IMR-90 (cell line): ENCODE measurements around the gene TEX22. TPM values are rescaled to one million over a fixed set of nuclear protein-coding genes. Genes with fewer than 3 reads are reported as not detected.

Source experiments
- ATAC-seq: fragments of 200-7000 bp; cut with Tn5 transposase; 2 replicates; pipeline ENCODE4 v1.9.1; 2020; ENCODE audit warnings: low read depth, mild to moderate bottlenecking, moderate library complexity
- BruUV-seq: library from RNA; stranded (reverse); fragments of 400-500 nt; replicated peaks from 2 replicates; lab custom pipeline; 2021; lab: Mats Ljungman, UMichigan
- CTCF ChIA-PET: fragments of 300-600 bp; formaldehyde crosslinking; extraction: SDS; loops from one replicate; lab custom pipeline; 2021; ENCODE audit warnings: antibody characterized with exemption; lab: Yijun Ruan, JAX
- POLR2A ChIA-PET: fragments of 300-600 bp; sonication (Branson Sonifier 250); formaldehyde crosslinking; loops from one replicate; lab custom pipeline; 2022; ENCODE audit warnings: antibody characterized with exemption; ENCODE audit not compliant: unreplicated experiment; lab: Charles Lee
- DNase-seq: peaks from one replicate; pipeline ENCODE4 v3.0.0; 2013
- H2AFZ ChIP-seq: replicated peaks from 2 replicates; pipeline ENCODE3; 2013; ENCODE audit warnings: low read length, mild to moderate bottlenecking; ENCODE audit not compliant: poor library complexity
- H2AK5ac ChIP-seq: 2 replicates; pipeline ENCODE4 v1.6.1; 2013; ENCODE audit warnings: low read depth, low read length, inconsistent platforms
- H2AK9ac ChIP-seq: replicated peaks from 2 replicates; pipeline ENCODE3; 2013; ENCODE audit warnings: mild to moderate bottlenecking, low read depth, low read length, moderate library complexity; ENCODE audit not compliant: poor library complexity
- H2BK120ac ChIP-seq: 2 replicates; pipeline ENCODE4 v1.6.1; 2013; ENCODE audit warnings: low read depth, low read length, inconsistent platforms
- H2BK15ac ChIP-seq: 3 replicates; pipeline ENCODE4 v1.6.1; 2013; ENCODE audit warnings: low read depth, low read length, inconsistent platforms
- H2BK20ac ChIP-seq: 2 replicates; pipeline ENCODE4 v1.6.1; 2013; ENCODE audit warnings: low read depth, mild to moderate bottlenecking, inconsistent platforms, low read length, moderate library complexity
- H2BK5ac ChIP-seq: 2 replicates; pipeline ENCODE4 v1.6.1; 2013; ENCODE audit warnings: mild to moderate bottlenecking, low read depth, low read length, inconsistent platforms; ENCODE audit not compliant: poor library complexity, severe bottlenecking
- H3K14ac ChIP-seq: replicated peaks from 2 replicates; pipeline ENCODE4 v1.6.1; 2013; ENCODE audit warnings: low read depth, low read length, inconsistent platforms
- H3K18ac ChIP-seq: 2 replicates; pipeline ENCODE4 v1.6.1; 2013; ENCODE audit warnings: low read depth, low read length, control low read depth
- H3K23ac ChIP-seq: 2 replicates; pipeline ENCODE4 v1.6.1; 2013; ENCODE audit warnings: low read depth, low read length, inconsistent platforms
- H3K27ac ChIP-seq: 2 replicates; pipeline ENCODE4 v1.5.1; 2013; ENCODE audit warnings: mild to moderate bottlenecking, control low read depth, low read length; ENCODE audit not compliant: insufficient read depth
- H3K27me3 ChIP-seq: 2 replicates; pipeline ENCODE4 v1.6.1; 2013; ENCODE audit warnings: low read length; ENCODE audit not compliant: control insufficient read depth, insufficient read depth
- H3K36me3 ChIP-seq: 2 replicates; pipeline ENCODE4 v1.6.1; 2013; ENCODE audit warnings: low read length, mixed read lengths; ENCODE audit not compliant: control insufficient read depth, insufficient read depth
- H3K4ac ChIP-seq: 2 replicates; pipeline ENCODE4 v1.6.1; 2013; ENCODE audit warnings: low read depth, low read length, inconsistent platforms
- H3K4me1 ChIP-seq: 2 replicates; pipeline ENCODE4 v1.6.1; 2013; ENCODE audit warnings: low read length, mixed read lengths; ENCODE audit not compliant: control insufficient read depth, insufficient read depth
- H3K4me2 ChIP-seq: 2 replicates; pipeline ENCODE4 v1.6.1; 2013; ENCODE audit warnings: low read depth, mild to moderate bottlenecking, control low read depth, low read length, moderate library complexity
- H3K4me3 ChIP-seq: 2 replicates; pipeline ENCODE4 v1.5.1; 2013; ENCODE audit warnings: low read depth, mild to moderate bottlenecking, control low read depth, low read length, moderate library complexity; ENCODE audit not compliant: insufficient read depth
- H3K56ac ChIP-seq: 2 replicates; pipeline ENCODE4 v1.6.1; 2013; ENCODE audit warnings: low read length, inconsistent platforms; ENCODE audit not compliant: insufficient read depth; ENCODE audit errors: extremely low read depth
- H3K79me1 ChIP-seq, 2 experiments: 2 replicates each; pipeline ENCODE4 v1.6.1; 2013; ENCODE audit warnings: low read length in 2 of 2, inconsistent platforms in 1 of 2, low read depth in 1 of 2
- H3K9ac ChIP-seq: 2 replicates; pipeline ENCODE4 v1.6.1; 2013; ENCODE audit warnings: low read depth, low read length, control low read depth
- H3K9me1 ChIP-seq: 2 replicates; pipeline ENCODE4 v1.6.1; 2013; ENCODE audit warnings: low read length, inconsistent platforms; ENCODE audit not compliant: insufficient read depth
- H3K9me3 ChIP-seq: 2 replicates; pipeline ENCODE4 v1.6.1; 2013; ENCODE audit warnings: low read length; ENCODE audit not compliant: control insufficient read depth, insufficient read depth
- H4K20me1 ChIP-seq: 2 replicates; pipeline ENCODE4 v1.6.1; 2013; ENCODE audit warnings: low read length, inconsistent platforms; ENCODE audit not compliant: insufficient read depth
- H4K5ac ChIP-seq: 2 replicates; pipeline ENCODE4 v1.6.1; 2013; ENCODE audit warnings: mild to moderate bottlenecking, low read depth, low read length, control low read depth
- H4K8ac ChIP-seq, 2 experiments: 2 replicates each; pipeline ENCODE4 v1.6.1; 2013; ENCODE audit warnings: low read depth in 2 of 2, low read length in 2 of 2, control low read depth in 1 of 2, inconsistent platforms in 1 of 2
- H4K91ac ChIP-seq: 2 replicates; pipeline ENCODE4 v1.6.1; 2013; ENCODE audit warnings: low read depth, low read length, inconsistent platforms; ENCODE audit not compliant: insufficient read depth
- MXI1 ChIP-seq: IDR thresholded peaks from 2 replicates; pipeline ENCODE4 v1.6.1; 2012; ENCODE audit warnings: low read depth, mild to moderate bottlenecking, low read length, moderate library complexity, borderline replicate concordance
- whole genome bisulfite sequencing, 2 experiments: methylation state at CpG; one replicate each; pipeline versions ENCODE4 v1.1.5 to v1.1.7; 2013; ENCODE audit warnings: missing lambda C conversion rate in 2 of 2; ENCODE audit not compliant: insufficient read length in 1 of 2; ENCODE audit errors: extremely low coverage in 2 of 2; 5-methylcytosine and 5-hydroxymethylcytosine counted together
- dilution Hi-C: fragments of 300-500 bp; cut with HindIII; formaldehyde crosslinking; loops from one replicate; pipeline ENCODE4 v1.14.3; 2018; ENCODE audit warnings: low sequenced_read_pairs; ENCODE audit not compliant: unreplicated experiment
- in situ Hi-C: fragments of 300-500 bp; cut with MboI; formaldehyde crosslinking; loops from 3 replicates; pipeline ENCODE4 v1.14.3; 2019; ENCODE audit warnings: low sequenced_read_pairs, inconsistent platforms, mixed read lengths
- intact Hi-C: fragments of 100-400 bp; cut with micrococcal nuclease; formaldehyde crosslinking; loops from 2 replicates; pipeline ENCODE4 v1.10.0; 2022
- polyA plus RNA-seq, 3 experiments: library from polyadenylated mRNA; depleted of rRNA; stranded (reverse); fragments of >200 nt; gene quantifications; 2 replicates each; pipeline ENCODE4 v1.2.3, GENCODE V29; 2012; ENCODE audit warnings: low replicate concordance in 1 of 3
- total RNA-seq: library from RNA; depleted of rRNA; stranded (reverse); fragments of >200 nt; gene quantifications from 2 replicates; pipeline ENCODE4 v1.2.3, GENCODE V29; 2012

The TEX22 gene
- total and polyA plus RNA-seq, 2 of the 4 experiments (the other 2 are of a cell fraction), result 0.10 to 0.18 TPM

- H3K27ac ChIP-seq, result no peak overlapping the region
- H2BK5ac ChIP-seq, result no peak overlapping the region
- no TSS peak for BruUV-seq
- H3K27me3 ChIP-seq, result no peaks in the 10 kb centered on the region
- no peak overlapping the region for H3K23ac ChIP-seq
- dilution Hi-C loops, result no loop called here
- H4K20me1 ChIP-seq, result no peaks in the 10 kb centered on the region
- no peak overlapping the region for H3K4me2 ChIP-seq
- ATAC-seq (no peak), DNase-seq (no peak)
- peaks cover 13% of the 10 kb centered on the region; the same call in 1 of the 2 replicates for H3K36me3 ChIP-seq
- H3K4ac ChIP-seq, result no peak overlapping the region
- no peak overlapping the region for H2AFZ ChIP-seq
- no peaks in the 10 kb centered on the region for H3K4me1 ChIP-seq
- ChIA-PET POLR2A (no interaction called here), CTCF (no interaction called here)
- H3K9me3 ChIP-seq, result no peaks in the 10 kb centered on the region
- no peak overlapping the region for H4K5ac ChIP-seq
- H3K79me1 ChIP-seq, result no peaks in the 10 kb centered on the region
- H2BK120ac ChIP-seq, result no peak overlapping the region
- WGBS, 2 experiments, result 92% methylated on average over 9 of the region's 23 CpGs; no CpG with 5 or more reads in 1 of the 2 experiments
- no peak overlapping the region for H2BK15ac ChIP-seq
- no peak for TF ChIP-seq MXI1
- H3K4me3 ChIP-seq, result no peak overlapping the region
- intact Hi-C loops, result no loop called here
- in situ Hi-C loops, result no loop called here
- no peak overlapping the region for H3K14ac ChIP-seq
- no peak overlapping the region for H4K91ac ChIP-seq
- no peak overlapping the region for H2BK20ac ChIP-seq
- H2AK5ac ChIP-seq, result no peak overlapping the region
- no peak overlapping the region for H3K56ac ChIP-seq
- no peaks in the 10 kb centered on the region for H3K9me1 ChIP-seq
- no peak overlapping the region for H4K8ac ChIP-seq
- H3K18ac ChIP-seq, result no peak overlapping the region
- no peak overlapping the region for H2AK9ac ChIP-seq
- no peak overlapping the region for H3K9ac ChIP-seq
Measured at GRCh38 chr14:105391541-105391940, 6.8 kb upstream of the TEX22 start.
